Right cardiac atrium (tissue), 5 donors: ENCODE data around the gene TMSB15B. TPM values are rescaled to one million over a fixed set of nuclear protein-coding genes. Genes with fewer than 3 reads are reported as not detected.
"Not testable (repeated sequence)": the region's sequence is repeated elsewhere in the genome, so short reads cannot be mapped to it uniquely, and the experiment has no call there.

Experiments used
- ATAC-seq, 2 donors: fragments of 200-7000 bp; cut with Tn5 transposase; one replicate each; pipeline versions ENCODE4 v1.8.0 to v1.9.1; 2020; ENCODE audit warnings: moderate library complexity in 2 of 2, mild to moderate bottlenecking in 1 of 2
- DNase-seq, 3 donors: peaks; one replicate each; pipeline ENCODE4 v3.0.0-alpha.2; 2020
- H3K27ac ChIP-seq: one replicate; pipeline ENCODE4 v1.5.1; 2013; ENCODE audit warnings: mild to moderate bottlenecking, low read length, control low read depth, moderate library complexity
- H3K27me3 ChIP-seq: one replicate; pipeline ENCODE4 v1.6.1; 2013; ENCODE audit not compliant: control insufficient read depth, insufficient read depth
- H3K4me1 ChIP-seq: one replicate; pipeline ENCODE4 v1.6.1; 2013; ENCODE audit warnings: low read length; ENCODE audit not compliant: control insufficient read depth, insufficient read depth
- H3K4me3 ChIP-seq: one replicate; pipeline ENCODE4 v1.5.1; 2013; ENCODE audit warnings: low read length, control low read depth
- H3K9me3 ChIP-seq: one replicate; pipeline ENCODE4 v1.6.1; 2013; ENCODE audit warnings: low read length; ENCODE audit not compliant: control insufficient read depth
- WGBS: extraction: QIAGEN DNeasy Blood & Tissue Kit; methylation state at CpG from one replicate; pipeline ENCODE4 v1.1.7; 2013; 5-methylcytosine and 5-hydroxymethylcytosine counted together
- intact Hi-C, 4 donors: fragments of 100-400 bp; cut with DNase I; formaldehyde crosslinking; loops; one replicate each; pipeline versions ENCODE4 v1.11.0 to v1.14.0; 2022 to 2023
- long read RNA-seq, 4 donors: library from polyadenylated mRNA; unstranded; transcript quantifications; one replicate each; pipeline ENCODE4 v2.0.0, GENCODE V29; 2020 to 2021
- polyA plus RNA-seq: library from polyadenylated mRNA; stranded (reverse); fragments of 200-250 nt; gene quantifications from one replicate; pipeline ENCODE4 v1.2.3, GENCODE V29; 2013
- total RNA-seq, 4 donors: library from RNA; stranded (reverse); fragmentation: NEBNext Ultra II Directional; extraction: Animal tissue kit (Norgen Biotek cat#: 25700); gene quantifications; one replicate each; pipeline ENCODE4 v1.2.1, GENCODE V29; 2021
- donor health status: healthy with polysubstance abuse.
- donor health status: DM: no; HTN: yes; CAD: no.
- donor health status: DM: no; HTN: no; CAD: no.
- donor health status: DM: no; HTN: yes; CAD: no; lungs with severe emphysema.
- donor health status: DM: yes; HTN: yes; CAD: no.

TMSB15B gene
- total RNA-seq (1 to 10 TPM in 3 of 4 donors, under 1 TPM in 1; 0.74 to 2.1 (median 1.6) TPM), polyA plus RNA-seq (2.8 TPM)
- long read RNA-seq, donor 1 = 0 reads
- long read RNA-seq, donor 2 = 0 reads
- long read RNA-seq, donor 3, partial matches to known transcripts = 0 of 2 reads
- long read RNA-seq, donor 3, other reads (novel, unspliced or antisense) = 2 of 2 reads
- long read RNA-seq, donor 4 = 0 reads

- H3K4me3 ChIP-seq, H3K27me3 ChIP-seq, intact Hi-C loops, H3K9me3 ChIP-seq, DNase-seq, H3K4me1 ChIP-seq, H3K27ac ChIP-seq: not testable (repeated sequence)
- no CpG with 5 or more reads among the region's 55 CpGs for WGBS
- peak; percentile 96 to 97 for ATAC-seq
Measured at GRCh38 chrX:103962411-103963278, at the start of gene TMSB15B. TSS of gene TMSB15B (plus strand) at chrX:103962627.

- intact Hi-C loops = no loop called here
- no peaks in the 10 kb centered on the region for H3K27me3 ChIP-seq
- H3K27ac ChIP-seq = no peak overlapping the region
- no peak for ATAC-seq
- no peak overlapping the region for H3K4me3 ChIP-seq
- 82% methylated on average over 10 of the region's 10 CpGs for WGBS
- H3K9me3 ChIP-seq = no peaks in the 10 kb centered on the region
- no peaks in the 10 kb centered on the region for H3K4me1 ChIP-seq
- DNase-seq = no peak
Measured at GRCh38 chrX:103913356-103914020, 48.9 kb upstream of the TMSB15B start.

GRCh38 chrX:103918050-103918449 lies 44.4 kb upstream of the TMSB15B start:
- no peaks in the 10 kb centered on the region for H3K9me3 ChIP-seq
- H3K4me3 ChIP-seq = peak overlapping the region; percentile 65
- H3K27me3 ChIP-seq = no peaks in the 10 kb centered on the region
- intact Hi-C loops = no loop called here
- H3K27ac ChIP-seq = no peak overlapping the region
- DNase-seq (peak; percentile 50 to 75 (median 56)), ATAC-seq (peak; percentile 84 to 85)
- H3K4me1 ChIP-seq = no peaks in the 10 kb centered on the region
- WGBS = under 1% methylated on average over 18 of the region's 18 CpGs

GRCh38 chrX:103918571-103919269 lies 43.7 kb upstream of the TMSB15B start:
- intact Hi-C loops = no loop called here
- WGBS = under 1% methylated on average over 64 of the region's 64 CpGs
- DNase-seq = peak; percentile 72 to 87 (median 86)
- Histone ChIP-seq H3K9me3 (no peaks in the 10 kb centered on the region), H3K4me3 (peak overlapping the region; percentile 65), H3K27ac (peak overlapping the region; percentile 57), H3K27me3 (no peaks in the 10 kb centered on the region), H3K4me1 (no peaks in the 10 kb centered on the region)
- ATAC-seq = peak; percentile 90 to 95

GRCh38 chrX:103919270-103919637 lies 43.2 kb upstream of the TMSB15B start:
- no peaks in the 10 kb centered on the region for H3K4me1 ChIP-seq
- 1% methylated on average over 10 of the region's 10 CpGs for WGBS
- peak overlapping the region; percentile 65 for H3K4me3 ChIP-seq
- ATAC-seq (peak; percentile 72 to 79), DNase-seq (no peak)
- intact Hi-C loops = no loop called here
- H3K27me3 ChIP-seq = no peaks in the 10 kb centered on the region
- H3K27ac ChIP-seq = peak overlapping the region; percentile 57
- no peaks in the 10 kb centered on the region for H3K9me3 ChIP-seq

- H3K9me3 ChIP-seq, ATAC-seq, DNase-seq, H3K4me1 ChIP-seq, H3K4me3 ChIP-seq, intact Hi-C loops, H3K27ac ChIP-seq, H3K27me3 ChIP-seq: not testable (repeated sequence)
- 88% methylated on average over 3 of the region's 3 CpGs for WGBS
Measured at GRCh38 chrX:103920515-103920914, 41.9 kb upstream of the TMSB15B start.

- ATAC-seq (no peak), DNase-seq (no peak)
- Histone ChIP-seq H3K27ac (no peak overlapping the region), H3K4me1 (no peaks in the 10 kb centered on the region), H3K27me3 (no peaks in the 10 kb centered on the region), H3K4me3 (no peak overlapping the region), H3K9me3 (no peaks in the 10 kb centered on the region)
- WGBS = 89% methylated on average over 4 of the region's 4 CpGs
- intact Hi-C loops = no loop called here
Measured at GRCh38 chrX:103927030-103927429, 35.4 kb upstream of the TMSB15B start.

GRCh38 chrX:103927633-103928032 lies 34.8 kb upstream of the TMSB15B start:
- H3K27me3 ChIP-seq = no peaks in the 10 kb centered on the region
- no peak for DNase-seq
- intact Hi-C loops = no loop called here
- H3K9me3 ChIP-seq = no peaks in the 10 kb centered on the region
- no peak overlapping the region for H3K27ac ChIP-seq
- ATAC-seq = no peak
- no peaks in the 10 kb centered on the region for H3K4me1 ChIP-seq
- H3K4me3 ChIP-seq = no peak overlapping the region
- 80% methylated on average over 4 of the region's 4 CpGs for WGBS

GRCh38 chrX:103932133-103932532 lies 30.3 kb upstream of the TMSB15B start:
- H3K27me3 ChIP-seq = no peaks in the 10 kb centered on the region
- DNase-seq = no peak
- 87% methylated on average over 4 of the region's 4 CpGs for WGBS
- no peak for ATAC-seq
- intact Hi-C loops = no loop called here
- H3K4me3 ChIP-seq = no peak overlapping the region
- H3K9me3 ChIP-seq = no peaks in the 10 kb centered on the region
- no peaks in the 10 kb centered on the region for H3K4me1 ChIP-seq
- H3K27ac ChIP-seq = no peak overlapping the region

- WGBS = 87% methylated on average over 6 of the region's 6 CpGs
- intact Hi-C loops, H3K4me1 ChIP-seq, ATAC-seq, H3K4me3 ChIP-seq, DNase-seq, H3K27me3 ChIP-seq, H3K9me3 ChIP-seq, H3K27ac ChIP-seq: not testable (repeated sequence)
Measured at GRCh38 chrX:103940257-103940656, 22.2 kb upstream of the TMSB15B start.
